H9 (cell line): Measurements from ENCODE around the gene PLEKHA5. TPM values are rescaled to one million over a fixed set of nuclear protein-coding genes. Genes with fewer than 3 reads are reported as not detected.

Experiments used
- DNase-seq: peaks from one replicate; pipeline ENCODE4 v3.0.0-alpha.2; 2017
- H2AFZ ChIP-seq: one replicate; pipeline ENCODE4 v1.6.1; 2013; ENCODE audit warnings: mild to moderate bottlenecking, low read length, control low read depth, moderate library complexity
- H2AK5ac ChIP-seq: 2 replicates; pipeline ENCODE4 v1.6.1; 2013; ENCODE audit warnings: low read length, control low read depth, mixed read lengths; ENCODE audit not compliant: insufficient read length
- H2BK120ac ChIP-seq: one replicate; pipeline ENCODE4 v1.6.1; 2013; ENCODE audit warnings: low read depth, mild to moderate bottlenecking, low read length, control low read depth, inconsistent platforms; ENCODE audit not compliant: poor library complexity, severe bottlenecking
- H2BK12ac ChIP-seq: 2 replicates; pipeline ENCODE4 v1.6.1; 2013; ENCODE audit warnings: low read length, control low read depth, mixed read lengths, low read depth; ENCODE audit not compliant: insufficient read length
- H2BK15ac ChIP-seq: 2 replicates; pipeline ENCODE4 v1.6.1; 2013; ENCODE audit warnings: low read depth, low read length, control low read depth
- H2BK20ac ChIP-seq: one replicate; pipeline ENCODE4 v1.6.1; 2013; ENCODE audit warnings: low read depth, mild to moderate bottlenecking, low read length, control low read depth, inconsistent platforms; ENCODE audit not compliant: poor library complexity, severe bottlenecking
- H2BK5ac ChIP-seq: 2 replicates; pipeline ENCODE4 v1.6.1; 2013; ENCODE audit warnings: low read length, control low read depth, mixed read lengths; ENCODE audit not compliant: insufficient read length
- H3K14ac ChIP-seq: 2 replicates; pipeline ENCODE4 v1.6.1; 2013; ENCODE audit warnings: low read length, control low read depth; ENCODE audit not compliant: insufficient read depth
- H3K18ac ChIP-seq: 2 replicates; pipeline ENCODE4 v1.6.1; 2013; ENCODE audit warnings: low read depth, mild to moderate bottlenecking, mixed read lengths, low read length, control low read depth; ENCODE audit not compliant: insufficient read length
- H3K23ac ChIP-seq: 2 replicates; pipeline ENCODE4 v1.6.1; 2013; ENCODE audit warnings: low read length, control low read depth, mixed read lengths, low read depth; ENCODE audit not compliant: insufficient read length
- H3K23me2 ChIP-seq: 2 replicates; pipeline ENCODE4 v1.6.1; 2013; ENCODE audit warnings: low read depth, mild to moderate bottlenecking, mixed read lengths, low read length, control low read depth; ENCODE audit not compliant: insufficient read length, poor library complexity, severe bottlenecking
- H3K27ac ChIP-seq: 2 replicates; pipeline ENCODE4 v1.5.1; 2013; ENCODE audit warnings: low read length, control low read depth, mixed read lengths, low read depth; ENCODE audit not compliant: insufficient read length
- H3K27me3 ChIP-seq: 2 replicates; pipeline ENCODE4 v1.6.1; 2013; ENCODE audit warnings: low read length, control low read depth, inconsistent platforms; ENCODE audit not compliant: insufficient read depth
- H3K4ac ChIP-seq: 2 replicates; pipeline ENCODE4 v1.6.1; 2013; ENCODE audit warnings: low read depth, mild to moderate bottlenecking, control low read depth, inconsistent platforms, low read length, moderate library complexity
- H3K4me1 ChIP-seq: 2 replicates; pipeline ENCODE4 v1.6.1; 2013; ENCODE audit warnings: low read length, control low read depth, inconsistent platforms; ENCODE audit not compliant: insufficient read depth
- H3K4me2 ChIP-seq: 2 replicates; pipeline ENCODE4 v1.6.1; 2013; ENCODE audit warnings: low read length, control low read depth, mixed read lengths; ENCODE audit not compliant: insufficient read length, insufficient read depth
- H3K56ac ChIP-seq: 2 replicates; pipeline ENCODE4 v1.6.1; 2013; ENCODE audit warnings: low read depth, mild to moderate bottlenecking, mixed read lengths, low read length, control low read depth; ENCODE audit not compliant: insufficient read length
- H3K79me1 ChIP-seq: 2 replicates; pipeline ENCODE4 v1.6.1; 2013; ENCODE audit warnings: low read depth, mild to moderate bottlenecking, moderate library complexity, low read length, control low read depth, inconsistent platforms; ENCODE audit not compliant: insufficient read depth, poor library complexity, severe bottlenecking
- H3K79me2 ChIP-seq: 2 replicates; pipeline ENCODE4 v1.6.1; 2013; ENCODE audit warnings: low read length, control low read depth, inconsistent platforms; ENCODE audit not compliant: insufficient read depth
- H3K9ac ChIP-seq: 2 replicates; pipeline ENCODE4 v1.6.1; 2013; ENCODE audit warnings: low read length, control low read depth, mixed read lengths; ENCODE audit not compliant: insufficient read length; ENCODE audit errors: extremely low read depth
- H3K9me3 ChIP-seq: one replicate; pipeline ENCODE4 v1.6.1; 2013; ENCODE audit warnings: low read depth, low read length, inconsistent platforms; ENCODE audit not compliant: control insufficient read depth
- H3T11ph ChIP-seq: one replicate; pipeline ENCODE4 v1.6.1; 2013; ENCODE audit warnings: mild to moderate bottlenecking, low read length, control low read depth, inconsistent platforms
- H4K20me1 ChIP-seq: one replicate; pipeline ENCODE4 v1.6.1; 2013; ENCODE audit not compliant: control insufficient read depth, insufficient read length, insufficient read depth
- H4K5ac ChIP-seq: 2 replicates; pipeline ENCODE4 v1.6.1; 2013; ENCODE audit warnings: low read depth, mild to moderate bottlenecking, mixed read lengths, low read length, control low read depth; ENCODE audit not compliant: insufficient read length
- H4K8ac ChIP-seq: replicated peaks from 2 replicates; pipeline ENCODE4 v1.6.1; 2013; ENCODE audit warnings: low read length, control low read depth, mixed read lengths, low read depth; ENCODE audit not compliant: insufficient read length
- H4K91ac ChIP-seq: 2 replicates; pipeline ENCODE4 v1.6.1; 2013; ENCODE audit warnings: low read depth, mild to moderate bottlenecking, moderate library complexity, mixed read lengths, low read length, control low read depth; ENCODE audit not compliant: insufficient read length
- H3K27ac Mint-ChIP-seq, 3 experiments: 2 replicates in 2 of 3; 3 replicates in 1 of 3; pipeline ENCODE4 v1.8.0; 2020 to 2021; ENCODE audit warnings: mixed read lengths in 3 of 3, mild to moderate bottlenecking in 1 of 3, moderate library complexity in 1 of 3
- H3K27me3 Mint-ChIP-seq: 2 replicates; pipeline ENCODE4 v1.8.0; 2021; ENCODE audit warnings: low read depth, mild to moderate bottlenecking, moderate library complexity, mixed read lengths
- H3K36me3 Mint-ChIP-seq, 3 experiments: 2 replicates in 2 of 3; 3 replicates in 1 of 3; pipeline ENCODE4 v1.8.0; 2020 to 2021; ENCODE audit warnings: low read depth in 3 of 3, mixed read lengths in 3 of 3; ENCODE audit not compliant: insufficient read depth in 1 of 3
- H3K4me1 Mint-ChIP-seq, 2 experiments: 2 replicates each; pipeline ENCODE4 v1.8.0; 2020; ENCODE audit warnings: mixed read lengths in 2 of 2
- H3K4me3 Mint-ChIP-seq, 2 experiments: 2 replicates in 1 of 2; 3 replicates in 1 of 2; pipeline ENCODE4 v1.8.0; 2020 to 2021; ENCODE audit warnings: mild to moderate bottlenecking in 2 of 2, mixed read lengths in 2 of 2, moderate library complexity in 1 of 2
- H3K9me3 Mint-ChIP-seq, 2 experiments: 2 replicates in 1 of 2; 3 replicates in 1 of 2; pipeline ENCODE4 v1.8.0; 2020; ENCODE audit warnings: mild to moderate bottlenecking in 2 of 2, mixed read lengths in 2 of 2, moderate library complexity in 1 of 2
- total RNA-seq: library from RNA; stranded (reverse); gene quantifications from 2 replicates; pipeline ENCODE4 v1.2.1, GENCODE V29; 2021
- TF ChIP-seq, protein P1 (sequence below): fragments of 200-600 bp; sonication (generic); conservative IDR thresholded peaks from 3 replicates; pipeline ENCODE4 v1.8.0; 2021; ENCODE audit warnings: antibody characterized with exemption, mild to moderate bottlenecking

PLEKHA5 gene
- total RNA-seq, 1 experiment from 2014 or later, result 86.7 TPM

DNA sequence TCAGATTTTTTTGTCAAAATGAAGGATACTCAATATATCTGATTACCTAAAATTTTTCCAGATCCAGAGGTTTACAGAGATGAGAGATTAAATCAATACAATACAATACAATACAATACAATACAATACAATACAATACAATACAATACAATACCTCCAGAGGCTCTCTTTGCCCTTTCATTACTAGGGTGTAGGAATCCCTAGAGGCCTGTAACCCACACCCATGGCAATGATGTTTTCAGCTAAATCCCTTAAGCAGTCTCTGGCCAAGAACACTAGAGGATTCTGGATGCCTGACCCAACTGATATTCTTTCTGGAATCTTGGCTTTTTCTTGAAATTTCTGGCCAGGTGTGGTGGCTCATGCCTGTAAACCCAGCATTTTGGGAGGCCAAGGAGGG is 286.0 kb downstream of the PLEKHA5 start:
- H3K9me3 Mint-ChIP-seq, result no peaks in the 10 kb centered on the region

More for the DNA sequence above, 286.0 kb downstream of the PLEKHA5 start:
- Histone ChIP-seq H3K56ac (no peak overlapping the region), H2BK20ac (no peak overlapping the region), H2BK12ac (no peak overlapping the region), H3T11ph (no peak overlapping the region), H3K79me2 (no peaks in the 10 kb centered on the region), H3K4me1 (no peaks in the 10 kb centered on the region; the same call in 1 of the 2 replicates), H4K20me1 (no peaks in the 10 kb centered on the region), H4K5ac (no peak overlapping the region), H3K23ac (no peak overlapping the region), H3K9me3 (no peaks in the 10 kb centered on the region), H2BK5ac (no peak overlapping the region), H3K23me2 (no peaks in the 10 kb centered on the region), H3K27me3 (no peaks in the 10 kb centered on the region), H3K79me1 (no peaks in the 10 kb centered on the region), H2AK5ac (no peak overlapping the region), H3K14ac (no peak overlapping the region), H2BK120ac (no peak overlapping the region), H3K9ac (no peak overlapping the region), H3K27ac (no peak overlapping the region), H3K18ac (no peak overlapping the region), H4K91ac (no peak overlapping the region), H3K4me2 (no peak overlapping the region), H2AFZ (no peak overlapping the region), H2BK15ac (no peak overlapping the region), H3K4ac (no peak overlapping the region), H4K8ac (no peak overlapping the region)
- no peak for DNase-seq
- Mint-ChIP-seq H3K4me3 (no peak overlapping the region), H3K27ac (no peak overlapping the region), H3K36me3 (no peaks in the 10 kb centered on the region), H3K27me3 (no peaks in the 10 kb centered on the region; the same call in 1 of the 2 replicates), H3K4me1 (peaks cover 17 to 27% of the 10 kb centered on the region in 2 experiments)
- TF ChIP-seq, protein P1, sequence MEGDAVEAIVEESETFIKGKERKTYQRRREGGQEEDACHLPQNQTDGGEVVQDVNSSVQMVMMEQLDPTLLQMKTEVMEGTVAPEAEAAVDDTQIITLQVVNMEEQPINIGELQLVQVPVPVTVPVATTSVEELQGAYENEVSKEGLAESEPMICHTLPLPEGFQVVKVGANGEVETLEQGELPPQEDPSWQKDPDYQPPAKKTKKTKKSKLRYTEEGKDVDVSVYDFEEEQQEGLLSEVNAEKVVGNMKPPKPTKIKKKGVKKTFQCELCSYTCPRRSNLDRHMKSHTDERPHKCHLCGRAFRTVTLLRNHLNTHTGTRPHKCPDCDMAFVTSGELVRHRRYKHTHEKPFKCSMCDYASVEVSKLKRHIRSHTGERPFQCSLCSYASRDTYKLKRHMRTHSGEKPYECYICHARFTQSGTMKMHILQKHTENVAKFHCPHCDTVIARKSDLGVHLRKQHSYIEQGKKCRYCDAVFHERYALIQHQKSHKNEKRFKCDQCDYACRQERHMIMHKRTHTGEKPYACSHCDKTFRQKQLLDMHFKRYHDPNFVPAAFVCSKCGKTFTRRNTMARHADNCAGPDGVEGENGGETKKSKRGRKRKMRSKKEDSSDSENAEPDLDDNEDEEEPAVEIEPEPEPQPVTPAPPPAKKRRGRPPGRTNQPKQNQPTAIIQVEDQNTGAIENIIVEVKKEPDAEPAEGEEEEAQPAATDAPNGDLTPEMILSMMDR, result no peak
